ENCODE data around the gene KCNK17.
"Not testable (repeated sequence)": the region's sequence is repeated elsewhere in the genome, so short reads cannot be mapped to it uniquely, and the experiment has no call there.

KCNK17 gene

DNA sequence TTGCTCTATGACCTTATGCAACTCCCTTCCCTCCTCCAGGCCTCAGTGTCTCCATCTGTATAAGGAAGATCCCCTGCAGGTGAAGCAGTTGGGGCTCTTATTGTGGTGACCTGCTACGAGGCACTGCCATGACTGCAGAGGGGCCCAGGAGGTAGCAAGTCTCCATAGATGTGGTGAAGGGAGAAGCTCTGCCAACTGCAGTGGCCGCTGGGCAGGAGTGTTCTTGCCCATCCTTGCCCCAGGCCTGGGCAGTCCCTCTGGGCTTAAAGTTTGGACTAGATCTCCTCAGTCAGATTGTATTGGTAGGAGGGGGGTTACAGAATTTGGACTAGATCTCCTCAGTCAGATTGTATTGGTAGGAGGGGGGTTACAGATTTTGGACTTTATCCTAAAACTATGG is 12.2 kb downstream of the KCNK17 start:
- no peak for DNase-seq

DNA sequence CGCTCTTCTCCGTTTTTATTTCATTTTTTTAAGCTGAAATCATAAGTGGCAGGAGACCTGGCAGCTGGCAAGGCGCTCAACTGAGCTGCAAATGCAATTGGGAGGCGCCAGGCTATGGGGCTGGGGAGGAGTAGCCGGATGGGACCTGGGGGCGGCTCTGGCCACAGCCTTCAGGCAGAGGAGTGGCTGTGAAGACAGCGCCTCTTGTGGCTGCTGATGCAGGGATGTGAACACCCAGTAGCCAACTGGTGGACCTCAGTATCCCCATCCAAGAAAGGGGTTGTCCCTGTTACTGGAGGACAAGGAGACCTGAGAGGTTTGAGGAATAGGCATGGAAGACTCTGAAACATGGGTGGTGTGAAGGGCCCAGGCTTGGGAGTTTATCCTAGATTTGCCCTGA is 12.6 kb downstream of the KCNK17 start:
- DNase-seq, result no peak

DNA sequence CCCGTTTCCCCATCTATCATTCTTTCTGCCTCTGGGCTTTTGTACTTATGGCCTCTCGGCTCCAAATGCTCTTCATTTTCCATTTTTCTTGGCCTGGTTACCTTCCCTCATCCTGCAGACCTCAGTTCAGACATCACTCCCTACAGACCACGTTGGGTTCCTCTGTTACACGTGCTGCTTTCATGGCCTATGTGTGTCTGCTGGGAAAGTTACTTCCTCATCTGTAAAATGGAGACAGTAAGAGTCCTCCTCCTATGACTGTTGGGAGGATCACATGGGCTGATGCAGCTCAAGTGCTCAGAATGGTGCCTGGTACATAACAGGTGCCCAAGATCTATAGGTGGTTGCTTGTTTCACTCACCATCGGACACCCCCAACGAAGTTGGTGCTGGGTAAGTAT is 13.5 kb downstream of the KCNK17 start:
- no peak for DNase-seq

DNA sequence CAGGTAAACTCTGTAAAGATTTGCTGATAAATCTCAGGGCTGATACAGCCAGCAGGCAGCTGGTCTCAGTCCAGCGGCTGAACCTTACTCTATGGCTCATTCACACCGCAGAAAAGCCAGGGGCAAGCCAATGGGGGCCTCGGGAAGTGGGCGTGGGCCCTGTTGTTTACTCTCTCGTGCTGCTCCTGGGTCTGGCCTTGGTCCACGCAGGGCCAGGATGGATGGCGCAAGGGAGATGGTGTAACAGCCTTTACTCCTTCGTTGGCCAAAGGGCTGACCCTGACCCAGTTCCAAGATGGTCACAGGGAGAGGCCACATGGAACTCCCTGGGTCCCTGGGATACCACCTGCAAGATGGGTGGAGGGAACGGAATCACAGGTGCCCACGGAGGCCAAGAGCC is 16.2 kb downstream of the KCNK17 start:
- no peak for DNase-seq

DNA sequence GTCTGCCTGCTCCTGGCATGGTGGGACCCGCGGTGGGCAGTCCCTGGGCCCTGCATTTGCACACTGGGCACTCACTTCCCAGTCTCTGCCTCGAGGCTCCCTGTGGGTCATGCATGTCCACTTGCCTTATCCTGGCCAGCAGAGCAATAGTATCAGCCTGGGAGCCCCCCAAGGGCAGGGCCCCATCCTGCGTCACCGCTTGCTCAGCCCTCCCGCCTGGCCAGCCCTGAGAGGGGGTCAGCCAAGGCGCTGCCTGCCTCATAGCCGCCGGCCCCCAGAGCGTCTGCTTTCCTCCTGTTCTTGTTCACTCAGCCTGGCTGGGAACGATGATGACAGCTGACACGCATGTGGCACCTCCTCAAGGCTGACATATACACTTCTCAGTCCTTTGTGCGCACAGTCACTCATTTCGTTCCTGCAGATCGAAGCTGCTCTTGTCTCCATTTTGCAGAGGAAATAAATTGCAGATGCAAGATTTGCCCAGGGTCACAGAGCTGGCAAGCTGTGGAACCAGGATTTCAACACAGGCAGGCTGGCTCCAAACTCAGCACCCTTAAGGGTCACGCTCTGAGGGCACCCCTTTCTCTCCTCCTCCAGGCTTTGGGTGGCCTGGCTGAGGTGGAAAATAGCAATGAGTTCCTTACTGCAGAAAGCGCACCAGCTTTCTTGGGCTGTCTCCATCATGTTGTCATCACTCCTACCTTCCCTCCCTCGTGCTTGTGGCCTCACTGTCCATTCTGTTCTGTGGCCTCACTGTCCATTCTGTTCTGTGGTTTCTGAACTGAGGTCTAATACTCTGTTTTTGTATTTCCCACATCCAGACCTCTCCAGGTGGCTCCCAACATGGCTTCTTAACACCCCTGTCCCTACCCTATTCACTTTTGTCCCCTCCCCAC is 17.2 kb downstream of the KCNK17 start:
- no peak for DNase-seq

DNA sequence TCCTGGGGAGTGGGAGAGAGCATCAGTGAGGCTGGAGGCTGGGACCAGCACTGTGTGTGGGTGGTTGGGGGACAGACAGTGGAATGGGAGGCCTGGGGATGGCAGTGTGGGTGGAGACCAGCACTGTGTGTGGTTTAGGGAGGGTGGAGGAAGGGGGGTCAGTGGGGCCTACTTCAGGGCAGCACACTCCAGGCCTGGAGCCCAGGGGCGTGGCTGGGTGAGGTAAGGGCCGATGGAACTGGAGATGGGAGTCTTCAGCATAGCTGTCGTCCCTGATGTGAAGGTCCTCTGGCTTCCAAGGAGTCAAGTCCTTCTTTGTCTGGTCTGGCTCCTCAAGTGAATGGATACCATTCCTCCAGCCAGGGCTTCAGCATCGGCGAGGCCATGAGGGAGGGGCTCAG is 18.6 kb downstream of the KCNK17 start:
- DNase-seq, result no peak

DNA sequence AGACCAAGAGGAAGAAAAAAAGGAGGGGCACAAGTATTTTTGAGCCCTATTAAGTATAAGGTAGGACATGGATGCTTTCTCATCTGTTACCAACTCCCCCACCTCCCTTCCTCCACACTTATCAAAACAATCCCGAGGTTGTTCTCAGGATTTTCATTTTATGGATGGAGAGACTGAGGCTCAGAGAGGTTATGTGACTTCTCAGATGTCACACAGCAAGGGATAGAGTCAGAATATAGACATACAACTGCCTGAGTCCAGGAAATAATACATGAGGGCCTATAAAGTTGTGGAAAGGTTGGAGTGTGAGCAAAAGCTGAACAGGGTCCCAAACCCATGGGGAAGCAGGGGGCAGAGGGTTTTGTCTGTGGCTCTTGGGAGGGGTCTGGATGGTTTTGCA is 19.3 kb downstream of the KCNK17 start:
- DNase-seq, result no peak

DNA sequence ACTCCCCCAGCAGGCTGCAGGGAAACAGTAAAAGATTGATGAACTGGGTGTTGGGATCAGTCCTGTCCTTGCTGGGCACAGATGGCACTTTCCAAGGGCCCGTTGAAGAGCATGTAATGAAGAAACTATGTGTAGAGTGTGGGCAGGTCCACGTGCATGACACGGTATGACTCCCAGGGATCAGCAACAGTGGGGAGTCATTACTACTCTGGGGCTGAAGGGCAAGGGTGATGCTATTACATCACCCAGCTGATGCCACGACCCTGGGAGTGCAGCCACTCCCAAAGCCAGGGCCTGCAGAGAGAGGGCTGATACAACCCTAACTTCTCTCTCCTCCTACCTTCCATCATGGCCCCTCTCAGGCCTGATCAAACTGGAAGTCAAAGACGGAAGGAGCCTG is 20.1 kb downstream of the KCNK17 start:
- DNase-seq, result no peak

DNA sequence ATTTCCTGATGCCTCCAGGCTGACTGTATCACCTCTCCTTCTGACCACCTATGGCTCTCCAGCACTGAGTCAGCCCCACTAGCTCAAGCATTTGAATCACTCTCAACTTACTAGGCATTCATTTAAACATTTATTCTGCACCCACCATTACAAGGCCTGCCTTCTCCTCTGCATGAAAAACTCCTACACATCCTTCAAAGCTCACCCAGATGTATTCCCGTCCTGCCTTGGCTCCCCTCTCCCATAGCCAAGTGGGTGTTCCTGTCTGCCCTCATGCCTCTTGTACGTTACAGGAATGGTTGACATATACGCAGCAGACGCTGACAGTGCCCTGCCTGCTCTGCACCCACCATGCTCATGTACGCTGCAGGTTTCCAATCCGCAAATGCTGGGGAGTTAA is 21.6 kb downstream of the KCNK17 start:
- DNase-seq, result no peak

DNA sequence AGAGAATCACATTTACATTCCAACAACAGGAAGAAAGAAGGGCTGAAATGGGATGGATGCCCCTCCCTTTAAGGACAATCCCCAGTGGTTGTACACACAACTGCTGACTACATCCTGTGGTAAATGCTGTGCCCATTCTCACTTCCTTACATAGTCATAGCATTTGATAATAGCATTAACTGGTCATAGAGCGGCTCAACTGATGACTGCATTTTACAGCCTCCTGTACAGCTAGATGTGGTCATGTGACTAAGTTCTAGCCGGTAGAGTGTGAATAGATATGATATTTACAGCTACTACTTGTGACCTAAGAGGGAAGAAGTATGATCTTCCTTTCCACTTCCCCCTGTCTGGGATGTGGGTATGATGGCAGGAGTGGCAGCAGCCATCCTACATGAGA is 24.7 kb downstream of the KCNK17 start:
- no peak for DNase-seq

DNA sequence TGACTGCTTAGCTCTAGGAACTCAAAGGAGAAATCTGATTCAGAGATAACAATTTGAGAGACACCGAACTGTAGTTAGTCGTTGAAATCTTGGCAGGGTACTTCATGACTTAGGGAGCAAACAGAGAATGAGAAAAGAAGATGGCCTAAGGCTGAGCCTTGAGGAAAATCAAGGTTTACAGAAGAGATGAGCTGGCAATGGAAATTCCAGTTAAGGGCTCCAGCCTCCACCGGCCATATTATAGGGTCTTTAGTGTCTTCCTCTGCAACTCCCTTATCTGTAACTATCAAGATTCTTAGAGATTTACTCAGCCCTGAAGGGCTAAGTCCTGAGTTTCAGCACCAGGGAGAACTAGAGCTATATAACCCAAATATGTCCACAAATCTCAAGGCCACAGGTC is 26.6 kb downstream of the KCNK17 start:
- DNase-seq, result no peak

DNA sequence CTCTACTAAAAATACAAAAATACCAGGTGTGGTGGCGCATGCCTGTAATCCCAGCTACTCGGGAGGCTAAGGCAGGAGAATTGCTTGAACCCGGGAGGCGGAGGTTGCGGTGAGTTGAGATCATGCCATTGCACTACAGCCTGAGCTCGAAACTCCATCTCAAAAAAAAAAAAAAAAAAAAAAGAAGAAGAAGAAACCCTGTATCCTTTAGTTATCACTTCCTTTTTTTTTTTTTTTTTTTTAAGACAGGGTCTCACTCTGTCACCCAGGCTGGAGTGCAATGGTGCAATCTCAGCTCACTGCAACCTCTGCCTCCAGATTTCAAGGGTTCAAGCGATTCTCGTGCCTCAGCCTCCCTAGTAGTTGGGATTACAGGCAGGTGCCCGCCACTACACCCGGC is 27.6 kb downstream of the KCNK17 start:
- not testable (repeated sequence) for DNase-seq

DNA sequence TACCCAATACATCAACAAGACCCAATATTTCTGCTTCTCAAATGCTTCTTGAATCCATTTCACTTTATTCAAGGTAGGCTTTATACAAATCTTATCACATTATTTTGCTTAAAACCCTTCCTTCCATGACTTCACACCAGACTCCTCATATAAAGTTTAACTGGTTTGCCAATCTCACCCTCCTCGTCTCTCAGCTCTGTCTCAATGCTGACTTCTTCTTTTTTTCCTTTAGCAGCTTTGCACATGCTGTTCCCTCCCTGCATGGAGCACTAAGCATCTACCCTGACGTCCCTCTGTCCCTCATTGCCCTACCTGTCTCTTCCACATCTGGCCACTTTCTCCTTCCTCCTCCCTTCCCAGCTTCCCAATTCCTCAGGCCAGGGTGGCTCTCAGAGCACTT is 31.4 kb downstream of the KCNK17 start:
- DNase-seq, result no peak

DNA sequence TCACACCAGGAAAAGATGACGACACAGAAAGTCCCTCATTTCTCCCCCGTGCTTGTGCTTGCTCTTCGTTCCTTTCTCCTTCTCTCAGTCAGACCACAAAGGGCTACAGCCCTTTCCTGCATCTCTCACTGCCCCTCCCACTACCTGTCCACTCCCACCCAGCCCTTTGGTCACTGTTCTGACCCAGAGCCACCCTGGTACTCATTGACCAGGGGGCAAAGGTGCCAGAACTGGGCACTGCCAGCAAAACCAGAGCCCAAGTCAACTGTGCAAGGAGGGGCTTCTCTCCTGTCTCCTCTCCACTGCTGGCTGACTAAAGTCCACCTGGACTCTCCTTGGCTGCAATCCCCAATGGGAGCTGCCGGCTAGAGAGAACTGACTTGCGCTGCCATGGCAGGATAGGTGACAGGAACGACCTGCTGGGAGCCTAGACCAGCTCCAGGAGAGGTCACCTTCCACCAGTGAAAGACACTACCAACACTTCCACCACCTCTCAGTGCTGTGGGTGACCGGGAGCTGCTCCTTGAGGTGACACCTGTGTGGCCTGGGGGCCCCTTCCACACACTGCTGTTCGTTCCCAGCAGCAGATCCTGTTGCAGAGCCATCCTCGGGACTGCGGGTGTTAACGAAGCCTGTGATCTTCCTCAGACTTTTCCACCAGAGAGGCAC is 32.8 kb downstream of the KCNK17 start:
- no peak for DNase-seq

DNA sequence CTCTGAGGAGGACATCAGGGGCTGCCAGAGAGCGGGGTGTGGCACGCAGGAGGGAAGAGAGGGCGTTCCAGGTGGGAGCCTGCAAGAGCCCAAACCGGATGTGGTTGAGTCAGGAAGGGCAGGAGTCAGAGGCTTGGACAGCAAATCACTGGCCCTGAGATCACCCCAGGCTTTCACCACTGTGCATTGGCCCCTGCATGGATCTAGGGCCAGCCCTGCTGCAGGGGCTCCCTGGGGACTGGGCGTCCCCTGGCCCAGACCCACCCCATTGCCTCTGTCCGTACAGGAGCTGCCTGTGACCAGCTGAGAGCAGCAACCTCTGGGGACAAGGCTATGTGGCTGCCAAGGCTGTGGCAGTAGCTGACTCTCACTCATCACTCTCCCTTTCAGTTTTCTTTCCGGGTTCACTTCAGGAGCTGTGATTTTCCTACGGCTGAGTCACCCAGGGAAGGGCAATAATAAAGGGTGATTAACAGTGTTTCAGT is 33.9 kb downstream of the KCNK17 start:
- no peak for DNase-seq

DNA sequence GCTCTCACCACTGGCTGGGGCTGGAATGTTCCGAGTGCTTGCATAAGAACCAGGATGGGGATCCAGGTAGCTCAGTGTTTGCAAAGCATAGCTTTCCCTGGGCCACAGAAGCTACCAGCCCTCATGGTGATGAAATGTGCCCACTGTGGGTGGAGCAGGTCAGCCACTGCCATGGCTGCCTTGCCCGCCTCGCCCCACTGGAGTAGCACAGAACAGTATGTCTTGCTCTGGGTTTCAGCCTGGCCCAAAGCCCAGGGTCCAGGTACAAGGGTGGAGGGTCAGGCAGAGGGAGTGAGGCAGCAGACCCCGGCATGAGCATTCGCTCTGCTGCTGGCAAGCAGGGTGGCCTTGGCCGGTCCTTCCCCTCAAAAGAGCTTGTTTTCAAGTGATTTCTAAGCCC is 34.7 kb downstream of the KCNK17 start:
- DNase-seq, result no peak

DNA sequence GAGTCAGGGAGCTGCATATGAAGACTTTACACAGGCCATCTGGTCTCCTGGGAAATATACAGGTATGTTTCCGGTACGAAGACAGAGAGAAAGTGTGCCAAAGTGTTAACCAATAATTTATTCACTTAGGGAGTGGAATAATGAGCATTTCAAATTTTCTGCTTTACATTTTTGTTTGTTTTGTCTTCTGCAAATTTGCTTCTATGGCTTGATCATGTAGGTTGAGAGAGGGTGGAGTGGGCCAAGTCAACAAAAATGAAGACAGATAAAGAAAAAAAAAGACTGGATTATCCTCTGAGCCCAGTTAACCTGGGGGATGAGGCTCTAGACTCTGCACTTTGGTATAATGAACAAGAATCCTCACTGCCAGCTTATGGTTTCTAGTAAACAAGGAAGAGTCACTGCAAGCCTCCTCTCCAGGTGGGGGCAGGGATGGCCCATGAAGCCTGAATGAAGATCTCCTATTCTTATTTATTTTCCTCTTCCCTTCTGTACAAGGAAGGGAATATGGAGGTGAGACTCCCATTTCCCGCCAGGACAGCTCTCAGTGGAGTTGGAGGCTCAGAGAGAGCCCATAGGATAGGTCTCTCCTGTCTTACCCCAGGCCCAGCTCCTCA is 37.7 kb downstream of the KCNK17 start:
- DNase-seq, result no peak

DNA sequence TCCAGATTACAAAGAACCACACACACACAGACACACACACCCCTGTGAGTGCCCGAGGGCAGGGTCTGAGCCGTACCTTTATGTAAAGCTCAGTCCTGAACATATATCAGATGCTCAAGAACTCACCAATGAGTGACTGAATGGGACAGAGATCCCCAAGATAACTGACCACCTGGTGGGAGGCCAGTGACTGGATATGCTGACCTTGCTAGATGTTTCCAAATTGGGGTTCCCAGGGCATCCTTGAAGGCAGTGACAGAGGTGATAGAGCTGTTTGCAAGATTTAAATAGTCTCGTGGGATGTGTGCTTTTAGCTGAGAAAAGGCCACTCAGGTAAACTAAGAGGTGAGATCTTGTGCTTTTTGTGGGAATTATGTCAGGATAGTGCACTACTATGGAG is 39.3 kb downstream of the KCNK17 start:
- no peak for DNase-seq

DNA sequence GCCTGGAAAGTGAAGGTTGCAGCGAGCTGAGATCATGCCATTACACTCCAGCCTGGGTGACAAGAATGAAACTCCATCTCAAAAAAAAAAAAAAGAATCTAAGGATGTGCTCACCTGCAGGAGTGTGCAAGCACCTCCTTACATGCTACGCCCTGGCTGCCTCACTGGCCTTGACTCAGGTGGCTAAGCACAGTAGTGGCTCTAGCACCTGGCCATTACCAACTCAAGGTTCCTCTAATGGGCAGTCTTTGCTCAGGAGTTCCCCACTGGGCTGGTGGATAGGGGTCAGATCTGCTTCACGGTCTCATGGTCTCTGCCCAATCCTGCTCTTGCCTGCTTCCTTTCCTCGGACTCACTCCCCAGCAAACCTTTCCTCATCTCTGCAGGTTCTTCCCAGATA is 39.7 kb downstream of the KCNK17 start:
- DNase-seq, result no peak

DNA sequence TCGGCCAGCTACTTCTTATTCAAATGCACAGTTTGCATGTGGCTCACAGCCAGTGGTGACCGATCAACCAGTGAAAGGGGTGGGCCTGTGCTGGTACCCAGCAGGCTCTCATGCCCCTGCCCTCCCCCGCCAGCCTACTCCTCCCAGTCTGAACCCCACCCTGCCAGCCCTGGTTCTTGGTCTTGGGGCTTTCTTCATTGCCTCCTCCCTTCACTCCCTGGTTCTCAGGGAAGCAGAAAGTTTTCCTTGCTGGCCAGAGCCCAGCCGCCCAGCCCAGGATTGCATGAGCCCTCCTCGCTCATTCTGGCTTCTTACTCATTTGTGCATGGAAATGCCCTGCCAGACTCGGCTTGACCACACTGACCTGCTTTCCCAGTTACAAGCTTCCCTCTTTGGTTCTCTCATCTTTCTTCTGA is 40.8 kb downstream of the KCNK17 start:
- DNase-seq, result no peak

DNA sequence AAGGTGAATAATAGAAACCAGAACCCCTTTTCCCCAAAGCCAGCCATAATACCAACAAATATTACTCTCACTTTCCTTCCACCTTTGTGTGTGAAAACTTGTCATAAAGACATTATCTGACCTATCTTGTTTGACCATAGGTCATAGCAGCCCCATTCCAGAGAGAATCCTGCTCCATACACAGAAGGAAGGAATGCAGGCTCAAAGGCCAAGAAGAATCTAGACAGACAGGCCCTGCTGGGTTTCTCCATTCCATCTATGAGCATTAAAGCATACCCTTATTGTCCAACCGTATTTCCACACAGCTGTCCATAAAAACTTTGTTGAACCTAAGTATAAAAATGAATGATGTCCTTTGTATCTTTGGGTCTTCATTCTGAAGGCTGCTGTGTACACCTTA is 44.3 kb downstream of the KCNK17 start:
- no peak for DNase-seq

DNA sequence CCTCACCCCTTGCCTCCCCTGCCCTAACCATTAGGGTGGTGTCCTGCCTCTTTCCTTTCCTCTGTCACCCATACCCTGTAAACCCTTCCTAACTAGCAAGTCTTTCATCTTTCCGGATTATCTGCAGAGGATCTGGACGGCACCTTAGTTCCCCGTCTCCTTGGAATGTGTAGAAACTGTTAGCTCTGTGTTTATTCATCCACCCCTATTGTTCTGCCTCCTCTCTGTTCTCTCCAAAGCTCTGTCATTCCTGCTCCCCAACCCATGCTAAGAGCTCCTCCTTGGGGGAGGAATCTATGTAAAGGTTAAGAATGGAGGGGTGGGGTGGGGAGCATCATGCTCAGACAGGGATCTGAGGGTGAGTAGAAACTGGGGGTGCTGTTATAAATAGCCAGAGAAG is 45.5 kb downstream of the KCNK17 start:
- no peak for DNase-seq

DNA sequence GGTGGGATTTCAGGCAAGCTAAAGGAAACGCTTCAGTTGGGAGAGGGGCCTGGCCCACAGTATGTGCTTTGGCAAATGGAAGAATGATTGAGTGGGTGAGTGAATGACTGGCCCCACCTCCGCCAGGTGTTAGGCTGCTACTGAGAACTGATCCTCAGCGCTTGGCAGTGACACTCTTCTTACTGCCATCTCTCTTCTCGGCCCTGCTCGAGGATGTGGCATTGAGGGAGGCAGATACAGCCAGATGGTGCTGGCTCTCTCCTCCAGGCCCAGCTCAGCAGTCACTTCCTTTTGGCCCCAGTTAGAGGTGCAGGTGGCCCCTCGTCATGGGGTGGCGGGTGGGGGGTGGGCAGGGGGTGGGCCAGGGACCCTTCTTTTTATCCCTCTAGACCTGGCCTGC is 46.0 kb downstream of the KCNK17 start:
- no peak for DNase-seq

DNA sequence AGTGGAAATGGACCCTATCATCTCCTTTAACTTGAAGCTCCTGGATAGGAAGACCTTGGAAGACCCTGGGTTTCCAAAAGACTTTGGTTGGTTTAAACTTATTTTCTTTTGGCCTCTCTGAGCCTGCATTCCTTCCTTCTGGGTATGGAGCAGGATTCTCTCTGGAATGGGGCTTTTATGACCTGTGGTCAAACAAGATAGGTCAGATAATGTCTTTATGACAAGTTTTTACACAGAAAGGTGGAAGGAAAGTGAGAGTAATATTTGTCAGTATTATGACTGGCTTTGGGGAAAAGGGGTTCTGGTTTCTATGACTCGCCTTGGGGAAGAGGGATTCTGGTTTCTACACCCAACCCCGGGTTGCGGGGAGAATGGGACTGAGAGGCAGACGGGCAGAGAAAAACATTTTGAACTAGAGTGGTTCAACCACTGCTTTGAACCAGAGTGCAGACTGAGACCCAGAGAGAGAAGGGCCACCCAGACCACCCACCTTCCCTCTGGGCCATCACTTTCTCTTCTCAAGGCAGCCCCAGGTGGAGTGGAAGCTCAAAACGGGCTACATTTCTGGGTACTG is 47.4 kb downstream of the KCNK17 start:
- DNase-seq, result no peak
